ENCODE measurements around the gene ZW10.

GRCh38 chr11:113705871-113706655 lies 67.4 kb downstream of the ZW10 start, which contains the start of gene TMPRSS5:
- TF ChIP-seq POLR2A (IDR thresholded peaks at IDR 0.05; ENCODE audit: low read length): no peak
- TF ChIP-seq GATA1 (IDR thresholded peaks at IDR 0.05; ENCODE audit: low read depth, low read length): no peak

All from erythroblast (primary cell).